Subcutaneous adipose tissue (tissue), 4 donors: ENCODE measurements around the gene DAPK1. TPM values are rescaled to one million over a fixed set of nuclear protein-coding genes. Genes with fewer than 3 reads are reported as not detected.

ENCODE experiments used
- CTCF ChIP-seq: fragments of 450-650 bp; IDR thresholded peaks from one replicate; pipeline ENCODE4 v1.5.1; 2016; ENCODE audit warnings: low read depth, mild to moderate bottlenecking, control low read depth, antibody characterized with exemption, moderate library complexity
- total RNA-seq, 4 donors: library from RNA; depleted of rRNA; stranded (reverse); fragments of >200 nt; gene quantifications; one replicate each; pipeline ENCODE4 v1.1.0, GENCODE V29; 2016

DAPK1 gene
- total RNA-seq, 4 donors from 2014 or later = 29.5 to 63.2 (median 43.4) TPM

GRCh38 chr9:87731321-87731720 is 233.7 kb downstream of the DAPK1 start:
- TF ChIP-seq CTCF = no peak

GRCh38 chr9:87732344-87732743 is 234.7 kb downstream of the DAPK1 start:
- no peak for TF ChIP-seq CTCF

GRCh38 chr9:87732756-87733155 is 235.1 kb downstream of the DAPK1 start:
- no peak for TF ChIP-seq CTCF

GRCh38 chr9:87733273-87734052 is 235.8 kb downstream of the DAPK1 start:
- no peak for TF ChIP-seq CTCF

GRCh38 chr9:87734106-87734505 is 236.4 kb downstream of the DAPK1 start:
- no peak for TF ChIP-seq CTCF

GRCh38 chr9:87739546-87739945 is 241.9 kb downstream of the DAPK1 start:
- no peak for TF ChIP-seq CTCF

- no peak for TF ChIP-seq CTCF
These were observed 242.5 kb downstream of the DAPK1 start for GRCh38 chr9:87740209-87740608.
